SU-DHL-6 (cell line): Measurements from ENCODE around the gene ZNF512.

Source experiments
- H2AFZ ChIP-seq: fragments of 200-600 bp; sonication (generic); 2 replicates; pipeline ENCODE4 v1.6.1; 2014; ENCODE audit warnings: low read depth, mild to moderate bottlenecking, moderate library complexity, mixed read lengths, antibody characterized with exemption, low read length; ENCODE audit not compliant: severe bottlenecking
- H3F3A ChIP-seq: fragments of 200-600 bp; shearing (Covaris generic); 2 replicates; pipeline ENCODE4 v1.6.0; 2016; ENCODE audit warnings: antibody characterized with exemption, mild to moderate bottlenecking; ENCODE audit not compliant: insufficient read depth
- H3K27ac ChIP-seq: fragments of 200-600 bp; sonication (generic); 2 replicates; pipeline ENCODE4 v1.5.1; 2016; ENCODE audit warnings: low read depth, mild to moderate bottlenecking, low read length, moderate library complexity, mixed read lengths
- H3K27me3 ChIP-seq: fragments of 200-600 bp; sonication (generic), shearing (Covaris generic); 2 replicates; pipeline ENCODE4 v1.6.0; 2014; ENCODE audit warnings: mild to moderate bottlenecking, low read length
- H3K36me3 ChIP-seq: fragments of 200-600 bp; sonication (generic); 2 replicates; pipeline ENCODE4 v1.6.1; 2014; ENCODE audit warnings: mild to moderate bottlenecking, low read length, mixed read lengths
- H3K4me2 ChIP-seq: fragments of 300-600, 200-600 bp; shearing (Covaris generic), sonication (generic); 2 replicates; pipeline ENCODE4 v1.6.0; 2014; ENCODE audit warnings: low read length, low read depth, mild to moderate bottlenecking; ENCODE audit not compliant: poor library complexity, severe bottlenecking
- H3K4me3 ChIP-seq: fragments of 200-600 bp; sonication (generic); 2 replicates; pipeline ENCODE4 v1.5.1; 2014; ENCODE audit warnings: antibody characterized with exemption, low read length, mild to moderate bottlenecking, mixed read lengths; ENCODE audit not compliant: insufficient read depth, poor library complexity, severe bottlenecking
- H3K79me2 ChIP-seq: fragments of 200-600 bp; sonication (generic); 2 replicates; pipeline ENCODE4 v1.6.1; 2014; ENCODE audit warnings: mild to moderate bottlenecking, low read length, moderate library complexity; ENCODE audit not compliant: insufficient read depth
- H3K9ac ChIP-seq: fragments of 200-600 bp; sonication (generic); 2 replicates; pipeline ENCODE4 v1.7.0; 2014; ENCODE audit warnings: mild to moderate bottlenecking, low read length
- H3K9me2 ChIP-seq: fragments of 200-600 bp; sonication (generic); replicated peaks from 2 replicates; pipeline ENCODE4 v1.6.1; 2014; ENCODE audit warnings: low read length; ENCODE audit not compliant: insufficient read depth
- H3K9me3 ChIP-seq: fragments of 200-600 bp; sonication (generic); 2 replicates; pipeline ENCODE4 v1.6.1; 2014; ENCODE audit warnings: low read length, mixed read lengths; ENCODE audit not compliant: insufficient read depth
- H4K20me1 ChIP-seq: fragments of 200-600 bp; sonication (generic); 2 replicates; pipeline ENCODE4 v1.6.1; 2014; ENCODE audit warnings: low read depth, mild to moderate bottlenecking, antibody characterized with exemption, low read length, moderate library complexity, mixed read lengths
- EZH2phosphoT487 ChIP-seq: fragments of 200-600 bp; sonication (generic), shearing (Covaris generic); conservative IDR thresholded peaks from 2 replicates; pipeline ENCODE4 v1.6.1; 2018; ENCODE audit warnings: mild to moderate bottlenecking, antibody characterized with exemption, low read length, moderate library complexity, mixed read lengths
- TF ChIP-seq, protein P1 (sequence below): fragments of 200-600 bp; sonication (generic); IDR thresholded peaks from one replicate; pipeline ENCODE4 v1.5.1; 2017; ENCODE audit warnings: antibody characterized with exemption, mild to moderate bottlenecking, low read length, moderate library complexity; ENCODE audit not compliant: insufficient read depth, poor library complexity, severe bottlenecking

The ZNF512 gene

GRCh38 chr2:27663285-27664153 lies 80.7 kb downstream of the ZNF512 start, which contains the start of the genes SLC4A1AP and SUPT7L:
TSS of gene SLC4A1AP (plus strand) at chr2:27663889. CDS start at chr2:27663915, 26 bp downstream.
TSS of gene SUPT7L (minus strand) at chr2:27663614. CDS start at chr2:27662192, 1,422 bp downstream.
- H3K36me3 ChIP-seq: peaks cover 22% of the 10 kb centered on the region; the same call in 1 of the 2 replicates
- H3K79me2 ChIP-seq: peaks cover 35% of the 10 kb centered on the region
- H3K27ac ChIP-seq: peak within 1 kb of the TSS; percentile 82
- H3K9ac ChIP-seq: peak within 1 kb of the TSS; percentile 63
- no peaks in the 10 kb centered on the region for H3K27me3 ChIP-seq
- H2AFZ ChIP-seq: peak within 1 kb of the TSS; percentile 98
- no peaks in the 10 kb centered on the region for H3K9me2 ChIP-seq
- no peaks in the 10 kb centered on the region for H3K9me3 ChIP-seq
- peak within 1 kb of the TSS; percentile 89 for H3K4me3 ChIP-seq
- H3F3A ChIP-seq: 0 out of 2 replicates have a peak, but pooled peaks cover 7% of the 10 kb centered on the region
- no peak for TF ChIP-seq EZH2phosphoT487
- TF ChIP-seq, protein P1, sequence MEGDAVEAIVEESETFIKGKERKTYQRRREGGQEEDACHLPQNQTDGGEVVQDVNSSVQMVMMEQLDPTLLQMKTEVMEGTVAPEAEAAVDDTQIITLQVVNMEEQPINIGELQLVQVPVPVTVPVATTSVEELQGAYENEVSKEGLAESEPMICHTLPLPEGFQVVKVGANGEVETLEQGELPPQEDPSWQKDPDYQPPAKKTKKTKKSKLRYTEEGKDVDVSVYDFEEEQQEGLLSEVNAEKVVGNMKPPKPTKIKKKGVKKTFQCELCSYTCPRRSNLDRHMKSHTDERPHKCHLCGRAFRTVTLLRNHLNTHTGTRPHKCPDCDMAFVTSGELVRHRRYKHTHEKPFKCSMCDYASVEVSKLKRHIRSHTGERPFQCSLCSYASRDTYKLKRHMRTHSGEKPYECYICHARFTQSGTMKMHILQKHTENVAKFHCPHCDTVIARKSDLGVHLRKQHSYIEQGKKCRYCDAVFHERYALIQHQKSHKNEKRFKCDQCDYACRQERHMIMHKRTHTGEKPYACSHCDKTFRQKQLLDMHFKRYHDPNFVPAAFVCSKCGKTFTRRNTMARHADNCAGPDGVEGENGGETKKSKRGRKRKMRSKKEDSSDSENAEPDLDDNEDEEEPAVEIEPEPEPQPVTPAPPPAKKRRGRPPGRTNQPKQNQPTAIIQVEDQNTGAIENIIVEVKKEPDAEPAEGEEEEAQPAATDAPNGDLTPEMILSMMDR: no peak
- H3K4me2 ChIP-seq: peak within 1 kb of the TSS; percentile 88
- H4K20me1 ChIP-seq: no peaks in the 10 kb centered on the region

DNA sequence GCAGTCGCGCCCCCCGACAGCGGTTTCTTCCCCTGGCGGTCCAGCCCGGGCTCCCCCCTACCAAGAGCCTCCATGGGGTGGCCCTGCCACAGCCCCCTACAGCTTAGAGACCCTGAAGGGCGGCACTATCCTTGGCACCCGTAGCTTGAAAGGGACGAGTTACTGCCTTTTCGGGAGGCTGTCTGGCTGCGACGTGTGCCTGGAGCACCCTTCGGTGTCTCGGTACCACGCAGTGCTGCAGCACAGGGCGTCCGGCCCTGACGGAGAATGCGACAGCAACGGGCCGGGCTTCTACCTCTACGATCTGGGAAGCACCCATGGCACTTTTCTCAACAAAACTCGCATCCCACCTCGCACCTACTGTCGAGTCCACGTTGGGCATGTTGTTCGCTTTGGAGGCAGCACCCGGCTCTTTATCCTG lies 81.3 kb downstream of the ZNF512 start:
- Histone ChIP-seq H3K27me3 (no peaks in the 10 kb centered on the region), H3K27ac (peak overlapping the region; percentile 82; the same call in 1 of the 2 replicates), H3K4me2 (peak overlapping the region; percentile 88), H3K9me2 (no peaks in the 10 kb centered on the region), H3F3A (0 out of 2 replicates have a peak, but pooled peaks cover 5% of the 10 kb centered on the region), H4K20me1 (no peaks in the 10 kb centered on the region), H3K36me3 (peaks cover 23% of the 10 kb centered on the region; the same call in 1 of the 2 replicates), H3K4me3 (peak overlapping the region; percentile 89), H3K79me2 (peaks cover 35% of the 10 kb centered on the region), H2AFZ (peak overlapping the region; percentile 98), H3K9me3 (no peaks in the 10 kb centered on the region), H3K9ac (peak overlapping the region; percentile 63)
- TF ChIP-seq, protein P1: no peak
- no peak for TF ChIP-seq EZH2phosphoT487

DNA sequence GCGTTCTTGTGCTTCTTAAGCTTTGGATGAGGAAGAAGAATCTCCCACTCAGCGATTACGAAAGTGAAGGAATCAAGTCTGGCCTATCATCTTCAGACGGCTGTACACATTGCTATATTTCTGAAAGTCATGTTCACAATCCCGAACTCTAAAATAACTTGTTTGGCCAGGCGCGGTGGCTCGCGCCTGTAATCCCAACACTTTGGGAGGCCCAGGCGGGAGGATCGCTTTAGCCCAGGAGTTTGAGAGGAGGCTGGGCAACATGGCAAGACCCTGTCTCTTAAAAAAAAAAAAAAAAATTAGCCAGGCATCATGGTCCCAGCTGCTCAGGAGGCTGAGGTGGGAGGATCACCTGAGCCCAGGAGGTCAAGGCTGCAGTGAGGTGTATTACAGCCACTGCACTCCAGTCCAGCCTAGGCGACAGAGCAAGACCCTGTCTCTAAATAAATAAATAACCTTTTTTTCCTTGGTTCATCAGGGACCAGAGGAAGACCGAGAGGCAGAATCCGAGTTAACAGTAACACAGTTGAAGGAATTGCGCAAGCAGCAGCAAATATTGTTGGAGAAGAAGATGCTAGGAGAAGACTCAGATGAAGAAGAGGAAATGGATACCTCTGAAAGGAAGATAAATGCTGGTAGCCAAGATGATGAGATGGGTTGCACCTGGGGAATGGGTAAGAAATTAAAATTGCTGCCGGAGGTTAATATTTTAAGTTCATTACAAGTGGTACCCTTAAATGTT lies 82.0 kb downstream of the ZNF512 start:
- peaks cover 35% of the 10 kb centered on the region for H3K79me2 ChIP-seq
- no peak overlapping the region for H3K27ac ChIP-seq

More for the DNA sequence above, 82.0 kb downstream of the ZNF512 start:
- Histone ChIP-seq H2AFZ (peak overlapping the region; percentile 98), H3K4me2 (peak overlapping the region; percentile 88), H3F3A (0 out of 2 replicates have a peak, but pooled peaks cover 5% of the 10 kb centered on the region), H3K9me2 (no peaks in the 10 kb centered on the region), H4K20me1 (no peaks in the 10 kb centered on the region), H3K9me3 (no peaks in the 10 kb centered on the region), H3K4me3 (peak overlapping the region; percentile 89), H3K36me3 (peaks cover 16% of the 10 kb centered on the region; the same call in 1 of the 2 replicates), H3K9ac (peak overlapping the region; percentile 63), H3K27me3 (no peaks in the 10 kb centered on the region)
- TF ChIP-seq, protein P1: no peak
- TF ChIP-seq EZH2phosphoT487: no peak
